GM12892 (cell line): ENCODE measurements around the gene OCLN.
A peak's percentile ranks its signal among the peaks of the same experiment; 100 is the strongest.
"Not testable (repeated sequence)": the region's sequence is repeated elsewhere in the genome, so short reads cannot be mapped to it uniquely, and the experiment has no call there.

ENCODE experiments used
- DNase-seq: peaks from one replicate; pipeline ENCODE4 v3.0.0; 2011; ENCODE audit not compliant: insufficient read length
- FAIRE-seq: peaks from 2 replicates; lab custom pipeline; 2011; peaks lifted over from hg19 to GRCh38; lab: Jason Lieb, UNC
- POLR2A ChIP-seq: IDR thresholded peaks from 2 replicates; pipeline ENCODE4 v1.6.1; 2011; ENCODE audit warnings: low read depth, low read length, control low read depth
- POLR2AphosphoS5 ChIP-seq: IDR thresholded peaks from 2 replicates; pipeline ENCODE4 v1.6.1; 2011; ENCODE audit warnings: low read depth, low read length, control low read depth
- TAF1 ChIP-seq: IDR thresholded peaks from 2 replicates; pipeline ENCODE4 v1.6.1; 2011; ENCODE audit warnings: low read depth, mild to moderate bottlenecking, control low read depth, low read length, borderline replicate concordance

Gene OCLN

DNA sequence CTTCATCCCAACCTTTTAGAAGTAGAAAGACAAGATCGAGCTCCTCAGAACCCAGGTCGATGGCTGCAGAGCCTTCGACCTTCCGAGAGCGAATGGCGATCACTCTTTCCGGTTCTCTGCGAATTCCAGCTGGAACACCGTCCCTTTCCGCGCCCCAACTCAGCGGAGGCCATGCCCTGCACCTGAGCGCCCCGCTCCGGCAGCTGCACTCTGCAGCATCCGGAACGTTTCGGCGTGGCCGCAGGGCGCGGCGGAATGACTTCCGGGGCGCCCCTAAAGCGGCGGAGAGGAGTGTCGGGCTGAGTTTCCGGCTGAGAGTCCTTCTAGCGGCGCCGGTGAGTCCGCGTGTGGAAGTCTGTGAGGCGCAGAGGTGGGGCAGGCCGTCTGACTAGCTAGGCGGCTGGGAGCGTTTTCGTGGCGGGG, 67.3 kb downstream of the OCLN start, which contains the start of gene GTF2H2C:
Gene GTF2H2C, plus strand, starts transcription at position 284 of the 423 bp plus-strand sequence. CDS start 4,942 bp downstream, outside the sequence.
- not testable (repeated sequence) for FAIRE-seq, DNase-seq
- TF ChIP-seq POLR2A = peak; percentile 59; the same call in 1 of the 2 replicates
- TF ChIP-seq TAF1 = peak; percentile 62; the same call in 1 of the 2 replicates
- 0 out of 2 replicates have a peak, but pooled peaks have one; percentile 30 for TF ChIP-seq POLR2AphosphoS5

DNA sequence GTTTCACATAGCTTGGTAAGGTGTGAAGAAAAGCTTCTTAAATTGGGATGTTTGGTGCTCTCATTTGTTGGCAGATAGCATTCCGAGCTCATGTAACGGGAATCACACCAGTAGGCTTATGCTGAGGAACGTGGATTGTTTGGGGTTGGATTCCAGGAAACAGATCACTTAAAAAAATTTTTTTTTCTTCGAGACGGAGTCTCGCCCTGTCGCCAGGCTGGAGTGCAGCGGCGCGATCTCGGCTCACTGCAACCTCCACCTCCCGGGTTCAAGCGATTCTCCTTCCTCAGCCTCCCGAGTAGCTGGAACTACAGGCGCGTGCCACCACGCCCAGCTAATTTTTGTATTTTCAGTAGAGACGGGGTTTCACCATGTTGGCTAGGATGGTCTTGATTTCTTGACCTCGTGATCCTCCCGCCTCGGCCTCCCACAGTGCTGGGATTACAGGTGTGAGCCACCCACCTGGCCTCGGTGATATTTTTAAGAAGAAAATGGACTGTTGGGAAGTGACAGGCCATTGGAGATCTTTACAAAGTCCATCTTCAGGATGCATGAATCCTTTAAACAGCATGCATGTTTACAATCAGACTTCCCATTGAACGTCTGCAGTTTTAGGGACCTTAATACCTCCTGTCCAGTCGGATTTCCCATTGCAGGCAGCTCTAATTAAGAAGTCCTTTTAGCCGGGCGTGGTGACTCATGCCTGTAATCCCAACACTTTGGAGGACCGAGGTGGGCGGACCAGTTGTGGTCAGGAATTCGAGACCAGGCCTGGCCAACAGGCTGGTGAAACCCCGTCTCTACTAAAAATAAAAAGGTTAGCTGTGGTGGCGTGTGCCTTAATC, 68.2 kb downstream of the OCLN start:
- DNase-seq, FAIRE-seq: not testable (repeated sequence)

DNA sequence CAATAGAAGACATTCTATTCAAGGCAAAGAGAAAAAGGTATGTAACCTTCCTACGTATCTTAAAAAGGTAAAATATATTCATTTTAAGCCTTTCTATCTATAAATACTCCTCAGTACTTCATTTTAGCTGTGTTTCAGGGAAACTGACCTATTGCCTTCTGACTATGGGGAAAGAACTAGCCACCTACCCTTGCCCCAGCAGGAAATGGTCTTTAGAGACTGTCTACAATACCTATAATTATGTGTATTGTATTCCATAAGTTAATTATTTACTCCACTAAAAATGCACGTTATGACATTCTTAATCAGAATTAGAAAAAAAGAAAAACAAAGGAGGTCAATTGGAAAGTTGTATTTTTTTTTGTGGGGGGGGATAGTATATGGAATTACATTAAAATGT, 73.6 kb downstream of the OCLN start:
- not testable (repeated sequence) for DNase-seq, FAIRE-seq

DNA sequence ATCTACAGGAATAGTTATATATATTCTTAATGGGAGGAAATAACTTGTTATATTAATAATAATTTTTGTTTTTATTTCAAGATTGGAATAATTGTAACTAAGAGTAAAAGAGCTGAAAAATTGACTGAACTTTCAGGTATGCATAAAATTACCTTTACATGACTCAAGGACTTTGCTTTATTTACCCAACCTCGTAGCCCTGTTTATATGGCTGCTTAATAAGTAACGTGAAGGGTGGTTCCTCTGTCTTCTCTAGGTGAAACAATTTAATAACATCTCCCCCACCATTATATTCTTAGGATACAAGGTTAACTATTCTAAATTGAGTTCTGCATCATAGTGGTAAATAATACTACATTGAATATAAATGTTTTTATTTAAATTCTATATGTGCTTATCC, 75.5 kb downstream of the OCLN start:
- not testable (repeated sequence) for DNase-seq, FAIRE-seq

DNA sequence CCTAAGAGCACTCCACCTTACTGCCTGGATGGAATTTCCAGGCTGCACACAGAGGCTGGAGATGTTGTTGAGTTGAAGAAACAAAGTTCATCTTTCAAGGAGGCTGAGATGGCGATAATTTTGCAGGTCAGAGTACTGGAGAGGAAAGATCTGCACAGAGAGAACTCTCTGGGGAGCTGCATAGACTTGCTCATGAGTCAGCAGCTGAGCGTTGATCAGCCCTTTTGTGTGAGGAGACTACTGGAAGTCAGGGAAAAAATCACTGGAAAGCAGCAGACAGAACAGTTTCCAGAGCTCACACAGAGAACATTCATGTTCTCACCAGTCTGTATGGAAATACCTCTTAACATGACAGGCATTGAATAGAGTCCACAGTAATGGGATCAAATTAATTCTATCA, 90.8 kb downstream of the OCLN start:
- DNase-seq, FAIRE-seq: not testable (repeated sequence)

DNA sequence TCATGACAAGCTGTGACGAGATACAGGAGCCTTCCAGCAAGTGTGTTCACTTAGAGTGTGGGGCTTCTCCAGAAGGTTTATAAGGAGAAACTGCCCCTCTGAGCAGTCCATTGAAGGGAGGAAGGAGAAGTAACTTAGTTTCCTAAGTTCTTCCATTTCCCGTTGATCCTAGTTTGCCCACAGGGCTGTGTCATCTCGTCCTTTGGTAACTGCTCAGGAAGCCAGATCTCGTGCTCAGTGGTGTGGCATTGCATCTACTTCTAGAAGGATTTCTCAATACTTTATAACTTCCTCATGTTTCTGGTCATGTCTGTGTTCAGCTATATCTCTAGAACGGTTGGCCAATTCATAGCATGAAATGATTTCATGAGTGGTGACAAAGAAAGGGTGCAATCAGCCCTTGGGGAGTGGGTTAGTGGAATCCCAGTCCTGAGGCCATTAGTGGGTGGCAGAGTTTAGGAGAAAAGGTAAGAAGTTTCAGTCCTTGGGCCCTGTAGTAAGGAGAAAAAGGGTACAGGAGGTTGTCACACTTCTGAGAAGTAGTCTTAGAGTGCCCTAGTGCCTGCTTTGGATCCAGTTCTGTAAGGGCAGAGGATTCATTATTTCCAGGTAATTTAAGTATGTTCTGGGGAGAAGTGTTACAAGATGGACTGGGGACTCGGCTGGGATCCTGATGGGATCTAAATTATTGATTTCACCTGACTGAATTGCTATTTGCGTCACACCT, 103.7 kb downstream of the OCLN start:
- FAIRE-seq, DNase-seq: not testable (repeated sequence)

DNA sequence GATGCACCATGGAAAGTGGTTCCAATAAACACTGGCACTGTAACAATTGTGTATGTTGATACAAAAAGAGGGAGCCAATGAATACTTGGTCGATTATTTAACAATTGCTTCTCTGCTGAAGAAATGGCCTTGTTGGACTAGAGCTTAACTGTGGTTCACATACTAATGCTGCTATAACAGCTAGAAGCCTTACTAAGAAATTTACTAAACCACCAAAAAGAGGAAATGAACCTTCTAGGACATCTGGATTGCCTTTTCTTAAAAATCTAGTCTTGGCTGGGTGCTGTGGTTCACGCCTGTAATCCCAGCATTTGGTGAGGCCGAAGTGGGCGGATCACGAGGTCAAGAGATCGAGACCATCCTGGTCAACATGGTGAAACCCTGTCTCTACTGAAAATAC, 109.4 kb downstream of the OCLN start:
- not testable (repeated sequence) for FAIRE-seq

DNA sequence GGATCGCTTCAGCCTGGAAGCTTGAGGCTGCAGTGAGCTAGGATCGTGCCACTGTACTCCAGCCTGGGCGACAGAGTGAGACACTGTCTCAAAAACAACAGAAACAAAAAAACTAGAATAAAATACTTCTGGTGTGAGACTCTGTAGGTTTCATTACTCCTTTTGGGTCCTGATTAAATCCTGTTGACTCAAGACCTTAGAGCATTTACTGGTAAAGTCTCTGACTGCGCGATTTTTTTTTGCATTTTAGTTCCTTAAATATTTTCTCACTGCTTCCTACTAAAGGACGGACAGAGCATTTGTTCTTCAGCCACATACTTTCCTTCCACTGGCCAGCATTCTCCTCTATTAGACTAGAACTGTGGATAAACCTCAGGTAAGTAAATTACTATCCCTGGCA, 114.2 kb downstream of the OCLN start:
- FAIRE-seq = not testable (repeated sequence)

More for the DNA sequence above, 109.4 kb downstream of the OCLN start:
- not testable (repeated sequence) for DNase-seq

More for the DNA sequence above, 114.2 kb downstream of the OCLN start:
- not testable (repeated sequence) for DNase-seq
